SK-N-SH (cell line): ENCODE measurements around the gene CILP. TPM values are rescaled to one million over a fixed set of nuclear protein-coding genes. Genes with fewer than 3 reads are reported as not detected.

Experiments used
- CTCF ChIA-PET: fragments of 300-600, 350-600 bp; formaldehyde crosslinking; extraction: SDS; loops from one replicate; lab custom pipeline; 2021; lab: Yijun Ruan, JAX
- POLR2A ChIA-PET: fragments of 350-600 bp; sonication (Branson Sonifier 250); formaldehyde crosslinking; extraction: SDS; loops from one replicate; lab custom pipeline; 2020; ENCODE audit warnings: antibody characterized with exemption, inconsistent platforms; lab: Yijun Ruan, JAX
- DNase-seq: peaks from one replicate; pipeline ENCODE4 v3.0.0; 2012
- H2AFZ ChIP-seq: fragments of 200-600 bp; sonication (generic); 2 replicates; pipeline ENCODE4 v1.8.1; 2016; ENCODE audit warnings: antibody characterized with exemption, mild to moderate bottlenecking, low read depth
- H3F3A ChIP-seq: fragments of 200-600 bp; sonication (generic); replicated peaks from 2 replicates; pipeline ENCODE3; 2016; ENCODE audit warnings: antibody characterized with exemption, mild to moderate bottlenecking; ENCODE audit not compliant: insufficient read depth
- H3K27ac ChIP-seq, 2 experiments: fragments of 200-500 bp in 1 of 2; fragments of 200-600 bp in 1 of 2; sonication (Bioruptor generic) in 1 of 2; sonication (generic), shearing (Covaris generic) in 1 of 2; 2 replicates each; pipeline versions ENCODE4 v1.5.1 to v1.6.1; 2014 to 2016; ENCODE audit warnings: low read depth in 2 of 2, inconsistent platforms in 1 of 2, low read length in 1 of 2, mild to moderate bottlenecking in 1 of 2, mixed read lengths in 1 of 2
- H3K27me3 ChIP-seq: fragments of 200-600 bp; sonication (generic), shearing (Covaris generic); 2 replicates; pipeline ENCODE4 v1.6.1; 2016; ENCODE audit warnings: mixed run types; ENCODE audit not compliant: insufficient read depth
- H3K36me3 ChIP-seq, 2 experiments: fragments of 200-500 bp in 1 of 2; fragments of 200-600 bp in 1 of 2; sonication (Bioruptor generic) in 1 of 2; sonication (generic) in 1 of 2; replicated peaks in 1 of 2; 2 replicates each; pipeline versions ENCODE3 to v1.5.1; 2014 to 2016; ENCODE audit warnings: low read length in 1 of 2, mild to moderate bottlenecking in 1 of 2; ENCODE audit not compliant: insufficient read depth in 2 of 2, control insufficient read depth in 1 of 2
- H3K4me1 ChIP-seq, 2 experiments: fragments of 200-500 bp in 1 of 2; fragments of 200-600 bp in 1 of 2; sonication (Bioruptor generic) in 1 of 2; sonication (generic), shearing (Covaris generic) in 1 of 2; 2 replicates each; pipeline versions ENCODE4 v1.5.1 to v1.6.1; 2014 to 2016; ENCODE audit warnings: low read depth in 1 of 2, low read length in 1 of 2, mixed run types in 1 of 2; ENCODE audit not compliant: insufficient read depth in 2 of 2, control insufficient read depth in 1 of 2
- H3K4me2 ChIP-seq: fragments of 200-600 bp; sonication (generic), shearing (Covaris generic); 2 replicates; pipeline ENCODE4 v1.6.1; 2017; ENCODE audit warnings: mixed run types
- H3K4me3 ChIP-seq, 2 experiments: fragments of 200-500 bp in 1 of 2; fragments of 200-600 bp in 1 of 2; sonication (Bioruptor generic) in 1 of 2; sonication (generic), shearing (Covaris generic) in 1 of 2; 2 replicates each; pipeline versions ENCODE4 v1.5.1 to v1.8.1; 2014 to 2016; ENCODE audit warnings: low read depth in 2 of 2, inconsistent platforms in 1 of 2, low read length in 1 of 2, mild to moderate bottlenecking in 1 of 2, mixed read lengths in 1 of 2, moderate library complexity in 1 of 2
- H3K79me2 ChIP-seq: fragments of 200-600 bp; sonication (generic); 2 replicates; pipeline ENCODE4 v1.8.1; 2017; ENCODE audit warnings: mild to moderate bottlenecking; ENCODE audit not compliant: insufficient read depth
- H3K9ac ChIP-seq: fragments of 200-600 bp; sonication (generic); 2 replicates; pipeline ENCODE4 v1.6.1; 2017; ENCODE audit warnings: mixed run types
- H3K9me2 ChIP-seq: fragments of 200-600 bp; sonication (generic); 2 replicates; pipeline ENCODE4 v1.6.1; 2017; ENCODE audit warnings: mixed run types
- H3K9me3 ChIP-seq: fragments of 200-600 bp; sonication (generic); 2 replicates; pipeline ENCODE4 v1.6.1; 2017; ENCODE audit warnings: mixed run types, mild to moderate bottlenecking, moderate library complexity
- H4K20me1 ChIP-seq: fragments of 200-600 bp; sonication (generic); 2 replicates; pipeline ENCODE4 v1.6.1; 2017; ENCODE audit warnings: mild to moderate bottlenecking, mixed run types; ENCODE audit not compliant: insufficient read depth
- CHD2 ChIP-seq: fragments of 150-350 bp; IDR thresholded peaks from 2 replicates; pipeline ENCODE4 v1.6.1; 2018; ENCODE audit warnings: low read length; ENCODE audit not compliant: partially characterized antibody
- CTCF ChIP-seq: fragments of 200-600 bp; sonication (generic); IDR thresholded peaks from 2 replicates; pipeline ENCODE4 v1.6.1; 2017; ENCODE audit warnings: antibody characterized with exemption, mild to moderate bottlenecking, moderate library complexity
- ELF1 ChIP-seq: IDR thresholded peaks from 2 replicates; pipeline ENCODE4 v1.4.0; 2012
- FOSL2 ChIP-seq: IDR thresholded peaks from 2 replicates; pipeline ENCODE4 v1.4.0; 2012; ENCODE audit warnings: low read depth, mild to moderate bottlenecking, moderate library complexity, borderline replicate concordance
- FOXJ3 ChIP-seq: sonication (generic); formaldehyde crosslinking; IDR thresholded peaks from 2 replicates; pipeline ENCODE4 v1.5.1; 2020; ENCODE audit warnings: mild to moderate bottlenecking, missing genetic modification reagents
- GABPA ChIP-seq: IDR thresholded peaks from 2 replicates; pipeline ENCODE4 v1.4.0; 2012; ENCODE audit warnings: low read depth, mild to moderate bottlenecking
- MXI1 ChIP-seq: IDR thresholded peaks from 2 replicates; pipeline ENCODE4 v1.6.1; 2012; ENCODE audit warnings: mild to moderate bottlenecking, low read depth, low read length, improper control_type of control experiment
- NFIC ChIP-seq: IDR thresholded peaks from 2 replicates; pipeline ENCODE4 v1.4.0; 2012; ENCODE audit warnings: borderline replicate concordance
- RCOR1 ChIP-seq: fragments of 150-350 bp; IDR thresholded peaks from 2 replicates; pipeline ENCODE4 v1.6.1; 2017; ENCODE audit warnings: antibody characterized with exemption, low read length
- REST ChIP-seq: IDR thresholded peaks from 2 replicates; pipeline ENCODE4 v1.6.1; 2012; ENCODE audit warnings: mild to moderate bottlenecking, low read depth, low read length, moderate library complexity
- RFX5 ChIP-seq: IDR thresholded peaks from 2 replicates; pipeline ENCODE4 v1.6.1; 2012; ENCODE audit warnings: mild to moderate bottlenecking, improper control_type of control experiment, low read length
- SMC3 ChIP-seq: IDR thresholded peaks from 2 replicates; pipeline ENCODE4 v1.6.1; 2012; ENCODE audit warnings: low read depth, low read length, improper control_type of control experiment
- TEAD4 ChIP-seq: IDR thresholded peaks from 2 replicates; pipeline ENCODE4 v1.4.0; 2012; ENCODE audit warnings: mild to moderate bottlenecking, borderline replicate concordance; ENCODE audit not compliant: insufficient read depth
- WGBS: methylation state at CpG from one replicate; pipeline ENCODE4 v1.1.6; 2017; ENCODE audit warnings: low lambda C conversion rate; 5-methylcytosine and 5-hydroxymethylcytosine counted together
- polyA plus RNA-seq, 3 experiments: library from polyadenylated mRNA; depleted of rRNA; stranded (reverse); fragments of >200 nt; gene quantifications; 2 replicates each; pipeline ENCODE4 v1.2.3, GENCODE V29; 2012

The CILP gene, protein sequence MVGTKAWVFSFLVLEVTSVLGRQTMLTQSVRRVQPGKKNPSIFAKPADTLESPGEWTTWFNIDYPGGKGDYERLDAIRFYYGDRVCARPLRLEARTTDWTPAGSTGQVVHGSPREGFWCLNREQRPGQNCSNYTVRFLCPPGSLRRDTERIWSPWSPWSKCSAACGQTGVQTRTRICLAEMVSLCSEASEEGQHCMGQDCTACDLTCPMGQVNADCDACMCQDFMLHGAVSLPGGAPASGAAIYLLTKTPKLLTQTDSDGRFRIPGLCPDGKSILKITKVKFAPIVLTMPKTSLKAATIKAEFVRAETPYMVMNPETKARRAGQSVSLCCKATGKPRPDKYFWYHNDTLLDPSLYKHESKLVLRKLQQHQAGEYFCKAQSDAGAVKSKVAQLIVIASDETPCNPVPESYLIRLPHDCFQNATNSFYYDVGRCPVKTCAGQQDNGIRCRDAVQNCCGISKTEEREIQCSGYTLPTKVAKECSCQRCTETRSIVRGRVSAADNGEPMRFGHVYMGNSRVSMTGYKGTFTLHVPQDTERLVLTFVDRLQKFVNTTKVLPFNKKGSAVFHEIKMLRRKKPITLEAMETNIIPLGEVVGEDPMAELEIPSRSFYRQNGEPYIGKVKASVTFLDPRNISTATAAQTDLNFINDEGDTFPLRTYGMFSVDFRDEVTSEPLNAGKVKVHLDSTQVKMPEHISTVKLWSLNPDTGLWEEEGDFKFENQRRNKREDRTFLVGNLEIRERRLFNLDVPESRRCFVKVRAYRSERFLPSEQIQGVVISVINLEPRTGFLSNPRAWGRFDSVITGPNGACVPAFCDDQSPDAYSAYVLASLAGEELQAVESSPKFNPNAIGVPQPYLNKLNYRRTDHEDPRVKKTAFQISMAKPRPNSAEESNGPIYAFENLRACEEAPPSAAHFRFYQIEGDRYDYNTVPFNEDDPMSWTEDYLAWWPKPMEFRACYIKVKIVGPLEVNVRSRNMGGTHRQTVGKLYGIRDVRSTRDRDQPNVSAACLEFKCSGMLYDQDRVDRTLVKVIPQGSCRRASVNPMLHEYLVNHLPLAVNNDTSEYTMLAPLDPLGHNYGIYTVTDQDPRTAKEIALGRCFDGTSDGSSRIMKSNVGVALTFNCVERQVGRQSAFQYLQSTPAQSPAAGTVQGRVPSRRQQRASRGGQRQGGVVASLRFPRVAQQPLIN
- 0.03 and 0.15 TPM in 2 replicates for polyA plus RNA-seq (2012; rRNA removed)
- 0.05 TPM in 2 replicates for polyA plus RNA-seq (2012; cell fraction: cytosol; rRNA removed)
- 0.30 and 0.33 TPM in 2 replicates for polyA plus RNA-seq (2012; cell fraction: nucleus; rRNA removed)

- 80% methylated on average over 7 of the region's 8 CpGs for WGBS
- POLR2A ChIA-PET, result interaction anchor here (0.6 kb wide), 1 partner anchor 8 kb away, joined by 3 read pairs; no protein-coding TSS in a partner anchor
These were observed at the start of gene CILP for GRCh38 chr15:65210770-65211481. CILP (minus strand) TSS chr15:65211473; CDS start chr15:65209755, 1,718 bp downstream.

DNA sequence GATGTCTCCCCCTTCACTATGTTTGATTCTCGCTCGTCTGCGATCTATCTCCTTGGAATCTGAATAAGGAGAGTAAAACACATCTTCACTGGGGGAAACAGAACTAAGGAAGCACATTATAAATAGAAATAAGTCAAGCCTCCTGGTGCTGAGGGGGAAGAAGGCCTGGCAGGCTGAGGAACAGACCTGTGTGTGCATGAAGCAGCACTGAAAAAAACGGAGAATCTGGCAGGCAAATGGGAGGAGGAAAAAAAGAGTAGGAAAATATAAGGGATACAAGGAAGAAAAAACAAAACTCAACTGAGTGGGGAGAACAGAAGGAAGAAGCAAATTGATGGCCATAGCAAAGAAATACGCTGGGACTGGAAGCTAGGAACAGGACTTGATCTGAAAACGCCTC, 49.7 kb upstream of the CILP start:
- ChIA-PET POLR2A (no interaction called here), CTCF (interaction anchor here (2.5 kb wide), 1 partner anchor 10 kb away, joined by 13 read pairs; no protein-coding TSS in a partner anchor)
- Histone ChIP-seq H4K20me1 (no peaks in the 10 kb centered on the region), H3F3A (no peaks in the 10 kb centered on the region), H3K36me3 (peaks cover 0 to 33% of the 10 kb centered on the region in 2 experiments), H2AFZ (no peak overlapping the region), H3K9me3 (no peaks in the 10 kb centered on the region), H3K79me2 (no peaks in the 10 kb centered on the region), H3K9me2 (no peaks in the 10 kb centered on the region), H3K27ac (no peak overlapping the region), H3K9ac (no peak overlapping the region), H3K4me3 (no peak overlapping the region), H3K4me2 (no peak overlapping the region), H3K4me1 (no peaks in the 10 kb centered on the region; a peak in 1 of 4 replicates), H3K27me3 (no peaks in the 10 kb centered on the region)
- DNase-seq, result no peak
- WGBS, result 90% methylated on average over 6 of the region's 6 CpGs
- TF ChIP-seq ELF1 (no peak), NFIC (no peak), FOXJ3 (CRISPR knock-in tag) (no peak), GABPA (no peak), REST (no peak), SMC3 (no peak), RFX5 (no peak)

More at GRCh38 chr15:65210770-65211481, at the start of gene CILP:
- Histone ChIP-seq H3K4me1 (peaks cover 9 to 38% of the 10 kb centered on the region in 2 experiments; a peak in 2 of 4 replicates), H3K27ac (peak within 1 kb of the TSS in 1 of 2 experiments; percentile 47; a peak in 1 of 4 replicates), H4K20me1 (no peaks in the 10 kb centered on the region), H3F3A (no peaks in the 10 kb centered on the region), H3K27me3 (no peaks in the 10 kb centered on the region), H2AFZ (no peak within 1 kb of the TSS), H3K9me3 (no peaks in the 10 kb centered on the region), H3K4me2 (no peak within 1 kb of the TSS), H3K36me3 (no peaks in the 10 kb centered on the region), H3K9ac (no peak within 1 kb of the TSS), H3K9me2 (no peaks in the 10 kb centered on the region), H3K79me2 (no peaks in the 10 kb centered on the region), H3K4me3 (no peak within 1 kb of the TSS; a peak in 1 of 4 replicates)
- CTCF ChIA-PET, result interaction anchor here (1.0 to 2.3 kb wide), 7 partner anchors 8 to 87 kb away, joined by 3 to 21 read pairs (median 5); no protein-coding TSS in a partner anchor
- no peak for TF ChIP-seq FOSL2
- no peak for TF ChIP-seq GABPA
- no peak for TF ChIP-seq MXI1
- no peak for TF ChIP-seq CHD2
- TF ChIP-seq CTCF, result no peak
- TF ChIP-seq RCOR1, result no peak
- TF ChIP-seq TEAD4, result no peak
- DNase-seq, result no peak
